Ramos (cell line): Measurements from ENCODE around the gene IRAK1.

Source experiments
- in situ Hi-C: fragments of 300-500 bp; cut with MboI; formaldehyde crosslinking; loops from one replicate; pipeline ENCODE4 v1.14.3; 2022; ENCODE audit warnings: low sequenced_read_pairs; ENCODE audit not compliant: unreplicated experiment

Gene IRAK1

DNA sequence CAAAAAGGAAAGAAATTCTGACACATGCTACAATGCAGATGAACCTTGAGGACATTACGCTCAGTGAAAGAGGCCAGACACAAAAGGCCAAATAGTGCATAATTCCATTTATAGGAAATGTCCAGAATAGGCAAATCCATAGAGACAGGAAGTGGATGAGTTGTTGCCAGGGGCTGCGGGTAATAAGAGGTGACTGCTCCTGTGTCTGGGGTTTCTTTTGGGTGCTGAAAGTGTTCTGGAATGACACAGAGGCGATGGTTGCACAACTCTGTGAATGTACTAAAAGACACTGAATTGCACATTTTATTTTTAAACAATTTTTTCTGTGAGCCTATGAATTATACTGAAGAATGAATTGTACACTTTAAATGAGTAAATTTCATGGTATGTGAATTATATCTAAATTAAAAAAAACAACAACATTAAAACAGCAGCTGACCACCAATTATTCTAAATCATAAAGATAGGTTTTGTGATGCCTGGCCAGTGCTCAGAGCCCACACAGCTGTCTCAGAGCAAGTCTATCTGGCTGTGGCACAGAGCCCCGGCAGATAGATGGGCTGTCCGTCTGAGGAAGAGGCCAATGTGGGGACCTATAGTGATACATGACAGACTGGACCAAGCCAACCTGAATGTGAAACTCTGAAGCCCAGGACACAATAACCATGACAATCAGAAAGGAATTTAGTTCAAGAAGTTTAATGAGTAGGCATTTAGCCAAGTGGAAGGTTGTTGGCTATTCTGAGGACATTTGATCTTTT is 23.5 kb upstream of the IRAK1 start:
- in situ Hi-C loops, result no loop called here

- in situ Hi-C loops, result no loop called here
Observed at GRCh38 chrX:154040863-154041262, 21.2 kb upstream of the IRAK1 start.

GRCh38 chrX:154040307-154040756 is 20.6 kb upstream of the IRAK1 start:
- in situ Hi-C loops, result no loop called here

- in situ Hi-C loops, result no loop called here
Observed at GRCh38 chrX:154039577-154039976, 19.9 kb upstream of the IRAK1 start.

- in situ Hi-C loops, result no loop called here
Observed at GRCh38 chrX:154038656-154039055, 19.0 kb upstream of the IRAK1 start.

DNA sequence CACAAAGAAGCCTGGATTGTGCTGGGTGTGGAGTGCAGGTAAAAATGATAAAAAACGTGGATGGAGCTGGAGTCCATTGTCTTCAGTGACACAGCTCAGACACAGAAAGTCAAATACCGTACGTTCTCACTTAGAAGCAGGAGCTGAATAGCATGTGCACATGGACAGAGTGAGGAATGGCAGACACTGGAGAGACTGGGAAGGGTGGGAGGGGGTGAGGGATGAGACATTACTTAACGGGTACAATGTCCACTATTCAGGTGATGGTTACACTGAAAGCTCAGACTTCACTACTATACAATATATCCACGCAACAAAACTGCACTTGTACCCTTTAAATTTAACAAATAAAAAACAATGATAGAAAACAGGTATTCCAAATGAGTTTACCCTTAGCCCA is 18.1 kb upstream of the IRAK1 start:
- in situ Hi-C loops, result no loop called here

GRCh38 chrX:154036513-154036912 is 16.8 kb upstream of the IRAK1 start:
- in situ Hi-C loops, result no loop called here

- in situ Hi-C loops, result no loop called here
Observed at GRCh38 chrX:154033848-154034247, 14.1 kb upstream of the IRAK1 start.

DNA sequence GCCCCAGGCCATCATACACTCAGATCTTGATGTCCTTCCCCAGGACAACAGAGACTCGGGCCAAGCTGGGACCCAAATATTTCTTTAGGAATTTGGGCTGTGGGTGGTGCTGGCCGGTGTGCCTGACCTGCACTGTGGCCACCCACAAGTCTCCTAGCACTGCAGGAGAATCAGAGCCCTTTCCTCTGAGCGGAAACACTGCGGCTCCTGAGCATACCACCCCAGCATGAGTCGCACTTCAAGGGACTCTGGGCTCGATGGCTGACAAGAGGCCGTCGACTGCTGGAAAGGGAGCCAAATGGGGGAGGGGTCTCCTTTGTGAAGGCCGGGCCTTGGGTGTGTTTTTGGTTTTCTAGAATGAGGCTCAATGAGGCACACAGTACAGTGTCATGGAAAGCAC is 13.0 kb upstream of the IRAK1 start:
- in situ Hi-C loops, result no loop called here

- in situ Hi-C loops, result no loop called here
Observed at GRCh38 chrX:154032160-154032559, 12.5 kb upstream of the IRAK1 start.

GRCh38 chrX:154030715-154031305 is 11.1 kb upstream of the IRAK1 start:
- in situ Hi-C loops, result no loop called here

DNA sequence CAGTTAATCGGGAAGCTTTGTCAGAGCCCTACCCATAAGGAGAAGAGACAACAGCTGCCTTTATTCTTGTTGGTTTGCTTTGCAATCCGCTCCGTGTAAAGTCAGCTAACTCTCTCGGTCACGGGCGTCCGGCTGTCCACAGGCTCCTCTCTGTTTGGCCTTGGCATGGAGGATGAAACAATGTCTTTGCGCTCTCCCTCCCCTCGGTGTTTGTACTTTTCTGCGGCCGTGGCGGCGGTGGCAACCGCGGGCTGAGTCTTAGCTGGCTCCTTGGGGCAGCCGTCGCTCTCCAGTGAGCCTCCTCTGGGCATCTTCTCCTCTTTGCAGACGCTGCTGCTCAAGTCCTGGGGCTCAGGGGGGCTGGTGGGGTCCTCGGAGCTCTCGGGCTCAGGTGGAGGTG is 10.6 kb upstream of the IRAK1 start:
- in situ Hi-C loops, result no loop called here

GRCh38 chrX:154029439-154029838 is 9.7 kb upstream of the IRAK1 start:
- in situ Hi-C loops, result no loop called here

- in situ Hi-C loops, result no loop called here
Observed at GRCh38 chrX:154028502-154029184, 8.9 kb upstream of the IRAK1 start.

- in situ Hi-C loops, result no loop called here
Observed at GRCh38 chrX:154027986-154028385, 8.3 kb upstream of the IRAK1 start.

DNA sequence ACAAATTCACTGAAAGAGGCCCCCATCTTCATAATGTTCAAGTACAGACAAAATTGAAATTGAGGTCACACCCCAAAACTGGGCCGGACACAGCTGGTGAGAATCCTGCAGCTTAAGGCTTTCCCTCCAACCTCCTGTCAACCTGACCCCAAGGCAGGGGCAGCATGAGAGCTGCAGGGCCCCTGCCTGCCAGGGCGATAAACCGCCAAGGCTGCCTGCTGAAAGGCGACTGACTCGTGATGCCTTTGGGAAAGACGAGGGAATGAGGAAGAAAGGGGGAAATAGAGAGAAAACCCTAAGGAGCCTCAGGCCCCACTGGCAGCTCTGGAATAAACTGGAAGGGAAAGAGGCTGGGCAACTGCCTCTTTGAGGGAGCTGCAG is 7.3 kb upstream of the IRAK1 start:
- in situ Hi-C loops, result no loop called here

DNA sequence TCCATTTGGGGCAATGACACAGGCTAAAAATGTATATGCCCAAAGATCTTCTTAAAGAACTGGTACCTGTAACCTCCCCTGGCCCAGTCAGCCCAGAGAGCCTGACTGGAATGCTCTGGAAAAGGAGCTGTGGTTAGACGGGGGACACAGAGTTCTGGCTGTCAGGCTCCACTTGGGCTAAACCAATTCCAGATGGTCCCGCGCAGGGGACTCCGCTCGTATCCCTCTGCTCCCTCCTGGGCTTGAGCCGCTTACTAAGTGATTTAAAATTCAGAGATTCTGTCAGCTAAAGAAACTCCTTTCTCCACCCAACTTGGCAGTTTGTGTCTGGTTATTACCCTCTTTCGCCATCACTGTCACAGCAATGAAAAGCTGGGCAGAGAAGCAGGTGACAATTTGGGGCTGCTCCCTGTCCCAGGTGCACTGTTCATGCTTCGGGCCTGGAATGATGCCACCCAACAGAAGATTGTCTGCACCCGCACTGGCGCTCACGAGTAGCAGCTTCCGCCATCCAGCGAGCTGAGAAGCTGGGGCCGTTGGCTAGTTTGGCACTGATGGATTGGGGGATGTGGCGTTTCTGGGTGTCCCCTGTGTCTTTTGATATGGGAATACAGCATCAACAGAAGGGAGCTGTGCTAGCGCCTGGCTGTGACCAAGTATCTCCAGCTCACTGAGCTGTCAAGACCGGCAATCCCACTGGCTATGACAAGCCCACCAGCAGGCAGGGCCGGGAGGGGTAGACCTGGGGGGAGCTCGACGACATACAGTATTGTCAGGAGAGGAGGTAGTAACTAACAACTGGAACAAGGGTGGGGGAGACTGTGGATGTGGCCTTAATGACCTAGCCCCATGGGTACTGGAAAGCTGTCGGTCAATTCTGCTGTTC is 6.7 kb upstream of the IRAK1 start:
- in situ Hi-C loops, result no loop called here

- in situ Hi-C loops, result no loop called here
Observed at GRCh38 chrX:154025230-154025629, 5.5 kb upstream of the IRAK1 start.

DNA sequence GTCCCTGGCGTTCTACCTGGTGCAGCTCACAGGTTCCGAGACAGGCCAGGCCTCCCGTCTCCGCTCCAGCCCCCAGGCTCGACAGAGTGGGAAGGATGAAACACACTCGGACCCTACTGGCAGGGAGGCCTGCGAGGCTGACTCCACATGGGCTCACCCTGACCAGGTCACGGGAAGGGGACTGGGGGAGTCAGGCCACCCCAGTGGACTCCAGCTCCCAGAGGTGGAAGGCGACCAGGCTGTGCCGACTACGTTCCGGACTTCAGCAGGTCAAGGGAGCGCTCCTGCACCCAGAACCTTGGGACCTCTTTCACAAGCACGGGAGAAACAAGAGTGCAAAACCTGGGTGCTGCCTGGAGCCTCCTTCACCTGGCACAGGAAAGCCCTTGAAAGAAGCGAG is 4.6 kb upstream of the IRAK1 start:
- in situ Hi-C loops, result no loop called here

DNA sequence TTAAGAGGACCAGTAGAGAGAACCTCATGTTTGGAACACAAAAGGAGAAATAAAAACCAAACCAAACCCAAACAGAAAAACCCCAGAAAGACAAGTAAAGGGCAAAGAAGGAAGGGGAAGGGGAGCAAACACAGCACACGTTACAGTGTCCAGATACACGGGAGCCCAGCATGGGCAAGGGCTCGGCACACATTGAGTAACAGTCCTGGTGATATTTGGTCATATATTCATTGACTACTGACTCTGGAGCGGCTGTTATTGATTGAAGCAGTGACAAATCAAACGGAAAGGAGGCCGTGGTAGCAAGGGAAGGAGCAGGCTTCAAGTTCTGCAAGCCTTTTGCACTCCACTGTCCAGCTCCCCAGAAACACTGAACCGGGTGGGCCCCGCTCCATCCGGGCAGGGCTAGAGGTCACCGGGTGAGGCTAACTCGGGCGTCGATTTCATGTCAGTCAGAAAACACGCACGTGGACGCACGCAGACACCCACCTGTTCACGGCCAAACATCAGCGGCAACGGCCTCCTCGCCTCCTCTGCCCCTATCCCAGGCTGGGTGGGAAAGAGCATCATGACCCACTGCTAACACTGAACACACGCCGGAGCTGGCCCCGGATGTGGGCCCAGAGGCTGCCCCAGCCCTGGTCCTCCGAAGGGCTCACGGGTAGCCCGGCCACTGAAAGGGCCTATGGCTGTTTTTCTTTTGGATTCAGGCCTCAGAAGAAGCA is 3.7 kb upstream of the IRAK1 start:
- in situ Hi-C loops, result no loop called here
